Right ventricle myocardium inferior (tissue), 1 donor: ENCODE results near the gene MAPT. TPM values are rescaled to one million over a fixed set of nuclear protein-coding genes. Genes with fewer than 3 reads are reported as not detected.
"Not testable (repeated sequence)": the region's sequence is repeated elsewhere in the genome, so short reads cannot be mapped to it uniquely, and the experiment has no call there.

Experiments
- ATAC-seq: fragments of 200-7000 bp; cut with Tn5 transposase; one replicate; pipeline ENCODE4 v1.9.1; 2020; ENCODE audit warnings: mild to moderate bottlenecking, moderate library complexity
- DNase-seq: peaks from one replicate; pipeline ENCODE4 v3.0.0; 2021; ENCODE audit errors: missing footprints
- intact Hi-C: fragments of 100-400 bp; cut with DNase I; formaldehyde crosslinking; loops from one replicate; pipeline ENCODE4 v1.11.0; 2022
- total RNA-seq: library from RNA; stranded (reverse); fragmentation: NEBNext Ultra II Directional; extraction: Animal tissue kit (Norgen Biotek cat#: 25700); gene quantifications from one replicate; pipeline ENCODE4 v1.2.1, GENCODE V29; 2021
- donor health status: DM: no; HTN: yes; CAD: no; lungs with severe emphysema.

The MAPT gene
- total RNA-seq, 1 donor from 2014 or later: 39.3 TPM

- intact Hi-C loops: loop anchor here (10.0 kb wide), 1 partner anchor 276 kb away; no protein-coding TSS in a partner anchor
- DNase-seq (no peak), ATAC-seq (no peak)
Observed at GRCh38 chr17:46008591-46008990, 114.2 kb downstream of the MAPT start.

DNA sequence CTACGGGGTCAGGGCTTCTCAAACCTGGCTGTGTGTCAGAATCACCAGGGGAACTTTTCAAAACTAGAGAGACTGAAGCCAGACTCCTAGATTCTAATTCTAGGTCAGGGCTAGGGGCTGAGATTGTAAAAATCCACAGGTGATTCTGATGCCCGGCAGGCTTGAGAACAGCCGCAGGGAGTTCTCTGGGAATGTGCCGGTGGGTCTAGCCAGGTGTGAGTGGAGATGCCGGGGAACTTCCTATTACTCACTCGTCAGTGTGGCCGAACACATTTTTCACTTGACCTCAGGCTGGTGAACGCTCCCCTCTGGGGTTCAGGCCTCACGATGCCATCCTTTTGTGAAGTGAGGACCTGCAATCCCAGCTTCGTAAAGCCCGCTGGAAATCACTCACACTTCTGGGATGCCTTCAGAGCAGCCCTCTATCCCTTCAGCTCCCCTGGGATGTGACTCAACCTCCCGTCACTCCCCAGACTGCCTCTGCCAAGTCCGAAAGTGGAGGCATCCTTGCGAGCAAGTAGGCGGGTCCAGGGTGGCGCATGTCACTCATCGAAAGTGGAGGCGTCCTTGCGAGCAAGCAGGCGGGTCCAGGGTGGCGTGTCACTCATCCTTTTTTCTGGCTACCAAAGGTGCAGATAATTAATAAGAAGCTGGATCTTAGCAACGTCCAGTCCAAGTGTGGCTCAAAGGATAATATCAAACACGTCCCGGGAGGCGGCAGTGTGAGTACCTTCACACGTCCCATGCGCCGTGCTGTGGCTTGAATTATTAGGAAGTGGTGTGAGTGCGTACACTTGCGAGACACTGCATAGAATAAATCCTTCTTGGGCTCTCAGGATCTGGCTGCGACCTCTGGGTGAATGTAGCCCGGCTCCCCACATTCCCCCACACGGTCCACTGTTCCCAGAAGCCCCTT, 115.6 kb downstream of the MAPT start:
- no peak for DNase-seq
- intact Hi-C loops: loop anchor here (10.0 kb wide), 1 partner anchor 275 kb away; no protein-coding TSS in a partner anchor

GRCh38 chr17:46010597-46011186, 116.3 kb downstream of the MAPT start:
- no peak for DNase-seq
- intact Hi-C loops: no loop called here
- ATAC-seq: no peak

More for the DNA sequence above, 115.6 kb downstream of the MAPT start:
- ATAC-seq: no peak

DNA sequence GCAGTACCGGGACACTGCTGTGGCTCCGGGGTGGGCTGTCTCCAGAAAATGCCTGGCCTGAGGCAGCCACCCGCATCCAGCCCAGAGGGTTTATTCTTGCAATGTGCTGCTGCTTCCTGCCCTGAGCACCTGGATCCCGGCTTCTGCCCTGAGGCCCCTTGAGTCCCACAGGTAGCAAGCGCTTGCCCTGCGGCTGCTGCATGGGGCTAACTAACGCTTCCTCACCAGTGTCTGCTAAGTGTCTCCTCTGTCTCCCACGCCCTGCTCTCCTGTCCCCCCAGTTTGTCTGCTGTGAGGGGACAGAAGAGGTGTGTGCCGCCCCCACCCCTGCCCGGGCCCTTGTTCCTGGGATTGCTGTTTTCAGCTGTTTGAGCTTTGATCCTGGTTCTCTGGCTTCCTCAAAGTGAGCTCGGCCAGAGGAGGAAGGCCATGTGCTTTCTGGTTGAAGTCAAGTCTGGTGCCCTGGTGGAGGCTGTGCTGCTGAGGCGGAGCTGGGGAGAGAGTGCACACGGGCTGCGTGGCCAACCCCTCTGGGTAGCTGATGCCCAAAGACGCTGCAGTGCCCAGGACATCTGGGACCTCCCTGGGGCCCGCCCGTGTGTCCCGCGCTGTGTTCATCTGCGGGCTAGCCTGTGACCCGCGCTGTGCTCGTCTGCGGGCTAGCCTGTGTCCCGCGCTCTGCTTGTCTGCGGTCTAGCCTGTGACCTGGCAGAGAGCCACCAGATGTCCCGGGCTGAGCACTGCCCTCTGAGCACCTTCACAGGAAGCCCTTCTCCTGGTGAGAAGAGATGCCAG, 117.6 kb downstream of the MAPT start:
- DNase-seq (no peak), ATAC-seq (peak; percentile 31)

DNA sequence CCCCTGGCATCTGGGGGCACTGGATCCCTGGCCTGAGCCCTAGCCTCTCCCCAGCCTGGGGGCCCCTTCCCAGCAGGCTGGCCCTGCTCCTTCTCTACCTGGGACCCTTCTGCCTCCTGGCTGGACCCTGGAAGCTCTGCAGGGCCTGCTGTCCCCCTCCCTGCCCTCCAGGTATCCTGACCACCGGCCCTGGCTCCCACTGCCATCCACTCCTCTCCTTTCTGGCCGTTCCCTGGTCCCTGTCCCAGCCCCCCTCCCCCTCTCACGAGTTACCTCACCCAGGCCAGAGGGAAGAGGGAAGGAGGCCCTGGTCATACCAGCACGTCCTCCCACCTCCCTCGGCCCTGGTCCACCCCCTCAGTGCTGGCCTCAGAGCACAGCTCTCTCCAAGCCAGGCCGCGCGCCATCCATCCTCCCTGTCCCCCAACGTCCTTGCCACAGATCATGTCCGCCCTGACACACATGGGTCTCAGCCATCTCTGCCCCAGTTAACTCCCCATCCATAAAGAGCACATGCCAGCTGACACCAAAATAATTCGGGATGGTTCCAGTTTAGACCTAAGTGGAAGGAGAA, 118.2 kb downstream of the MAPT start:
- intact Hi-C loops: no loop called here
- ATAC-seq: no peak
- DNase-seq: no peak

More for the DNA sequence above, 117.6 kb downstream of the MAPT start:
- intact Hi-C loops: no loop called here

DNA sequence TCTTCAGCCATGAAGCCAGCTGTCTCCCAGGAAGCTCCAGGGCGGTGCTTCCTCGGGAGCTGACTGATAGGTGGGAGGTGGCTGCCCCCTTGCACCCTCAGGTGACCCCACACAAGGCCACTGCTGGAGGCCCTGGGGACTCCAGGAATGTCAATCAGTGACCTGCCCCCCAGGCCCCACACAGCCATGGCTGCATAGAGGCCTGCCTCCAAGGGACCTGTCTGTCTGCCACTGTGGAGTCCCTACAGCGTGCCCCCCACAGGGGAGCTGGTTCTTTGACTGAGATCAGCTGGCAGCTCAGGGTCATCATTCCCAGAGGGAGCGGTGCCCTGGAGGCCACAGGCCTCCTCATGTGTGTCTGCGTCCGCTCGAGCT, 118.8 kb downstream of the MAPT start:
- ATAC-seq: no peak
- intact Hi-C loops: no loop called here
- DNase-seq: no peak

DNA sequence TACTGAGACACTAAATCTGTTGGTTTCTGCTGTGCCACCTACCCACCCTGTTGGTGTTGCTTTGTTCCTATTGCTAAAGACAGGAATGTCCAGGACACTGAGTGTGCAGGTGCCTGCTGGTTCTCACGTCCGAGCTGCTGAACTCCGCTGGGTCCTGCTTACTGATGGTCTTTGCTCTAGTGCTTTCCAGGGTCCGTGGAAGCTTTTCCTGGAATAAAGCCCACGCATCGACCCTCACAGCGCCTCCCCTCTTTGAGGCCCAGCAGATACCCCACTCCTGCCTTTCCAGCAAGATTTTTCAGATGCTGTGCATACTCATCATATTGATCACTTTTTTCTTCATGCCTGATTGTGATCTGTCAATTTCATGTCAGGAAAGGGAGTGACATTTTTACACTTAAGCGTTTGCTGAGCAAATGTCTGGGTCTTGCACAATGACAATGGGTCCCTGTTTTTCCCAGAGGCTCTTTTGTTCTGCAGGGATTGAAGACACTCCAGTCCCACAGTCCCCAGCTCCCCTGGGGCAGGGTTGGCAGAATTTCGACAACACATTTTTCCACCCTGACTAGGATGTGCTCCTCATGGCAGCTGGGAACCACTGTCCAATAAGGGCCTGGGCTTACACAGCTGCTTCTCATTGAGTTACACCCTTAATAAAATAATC, 119.3 kb downstream of the MAPT start:
- no peak for DNase-seq
- ATAC-seq: no peak
- intact Hi-C loops: no loop called here

DNA sequence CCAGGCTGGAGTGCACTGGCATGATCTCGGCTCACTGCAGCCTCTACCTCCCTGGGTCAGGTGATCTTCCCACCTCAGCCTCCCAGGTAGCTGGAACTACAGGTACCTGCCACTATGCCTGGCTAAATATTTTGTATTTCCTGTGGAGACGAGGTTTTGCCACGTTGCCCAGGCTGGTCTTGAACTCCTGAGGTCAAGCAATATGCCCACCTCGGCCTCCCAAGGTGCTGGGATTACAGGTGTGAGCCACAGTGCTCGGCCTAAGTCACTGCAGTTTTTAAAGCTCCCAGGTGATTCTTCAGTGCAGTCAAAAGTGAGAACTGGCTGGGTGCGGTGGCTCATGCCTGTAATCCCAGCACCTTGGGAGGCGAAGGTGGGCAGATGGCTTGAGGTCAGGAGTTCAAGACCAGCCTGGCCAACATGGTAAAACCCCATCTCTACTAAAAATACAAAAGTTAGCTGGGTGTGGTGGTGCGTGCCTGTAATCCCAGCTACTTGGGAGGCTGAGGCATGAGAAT, 125.1 kb downstream of the MAPT start:
- intact Hi-C loops, DNase-seq, ATAC-seq: not testable (repeated sequence)

DNA sequence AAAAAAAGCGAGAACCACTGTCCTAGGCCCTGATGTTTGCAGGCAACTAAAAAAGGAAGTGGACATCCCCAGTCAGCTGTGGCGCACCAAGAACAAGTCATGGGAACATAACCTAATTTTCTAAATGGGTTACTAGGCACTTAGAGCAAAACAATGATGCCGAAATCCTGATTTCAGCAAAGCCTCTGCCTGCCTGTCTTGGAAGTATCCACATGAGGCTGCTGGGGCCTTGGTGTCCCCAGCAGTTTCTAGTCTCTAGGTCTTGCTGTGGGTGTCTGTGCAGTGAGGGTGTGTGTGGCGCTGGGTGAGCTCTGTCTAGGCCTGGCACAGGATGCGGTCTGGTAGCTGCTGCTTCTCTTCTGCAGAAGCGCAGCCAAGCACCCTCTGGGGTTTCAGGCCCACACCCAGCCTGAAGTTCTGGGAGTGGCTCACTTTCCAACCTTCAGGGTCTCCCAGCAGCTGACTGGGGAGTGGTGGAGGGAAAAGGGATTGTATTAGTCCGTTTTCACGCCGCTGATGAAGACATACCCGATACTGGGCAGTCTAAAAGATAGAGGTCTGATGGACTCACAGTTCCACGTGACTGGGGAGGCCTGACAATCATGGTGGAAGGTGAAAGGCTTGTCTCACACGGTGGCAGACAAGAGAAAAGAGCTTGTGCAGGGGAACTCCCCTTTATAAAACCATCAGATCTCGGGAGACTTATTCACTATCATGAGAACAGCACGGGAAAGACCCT, 125.8 kb downstream of the MAPT start:
- intact Hi-C loops: no loop called here
- ATAC-seq (peak; percentile 37), DNase-seq (no peak)

DNA sequence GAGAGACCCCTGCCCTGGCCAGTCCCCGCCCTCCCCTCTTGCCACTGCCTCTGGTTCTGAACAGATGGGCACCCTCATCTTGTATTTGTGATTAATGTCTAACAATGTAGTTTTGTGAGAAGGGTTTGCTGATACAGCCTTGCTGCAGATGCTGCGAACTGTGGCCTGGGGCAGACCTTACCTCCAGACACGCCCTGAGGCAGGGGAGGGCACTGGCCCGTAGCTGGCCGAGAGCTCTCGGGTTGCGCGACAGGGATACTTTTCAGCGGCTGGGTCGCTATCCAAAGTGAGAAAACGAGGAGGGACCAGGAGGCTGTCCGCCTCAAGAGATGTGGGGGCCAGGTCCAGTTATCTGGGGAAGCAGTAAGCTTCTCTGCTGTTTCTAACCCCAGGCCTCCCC, 126.6 kb downstream of the MAPT start:
- no peak for ATAC-seq
- intact Hi-C loops: no loop called here

GRCh38 chr17:46023366-46023765, 129.0 kb downstream of the MAPT start:
- intact Hi-C loops, ATAC-seq, DNase-seq: not testable (repeated sequence)

More for the DNA sequence above, 126.6 kb downstream of the MAPT start:
- no peak for DNase-seq

GRCh38 chr17:46023783-46024388, 129.5 kb downstream of the MAPT start:
- no peak for DNase-seq
- intact Hi-C loops: no loop called here
- no peak for ATAC-seq

GRCh38 chr17:46024590-46024989, 130.2 kb downstream of the MAPT start:
- intact Hi-C loops: no loop called here
- DNase-seq (no peak), ATAC-seq (no peak)

DNA sequence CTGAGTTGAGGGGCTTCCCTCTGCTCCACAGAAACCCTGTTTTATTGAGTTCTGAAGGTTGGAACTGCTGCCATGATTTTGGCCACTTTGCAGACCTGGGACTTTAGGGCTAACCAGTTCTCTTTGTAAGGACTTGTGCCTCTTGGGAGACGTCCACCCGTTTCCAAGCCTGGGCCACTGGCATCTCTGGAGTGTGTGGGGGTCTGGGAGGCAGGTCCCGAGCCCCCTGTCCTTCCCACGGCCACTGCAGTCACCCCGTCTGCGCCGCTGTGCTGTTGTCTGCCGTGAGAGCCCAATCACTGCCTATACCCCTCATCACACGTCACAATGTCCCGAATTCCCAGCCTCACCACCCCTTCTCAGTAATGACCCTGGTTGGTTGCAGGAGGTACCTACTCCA, 130.7 kb downstream of the MAPT start:
- intact Hi-C loops: no loop called here
- no peak for DNase-seq
- no peak for ATAC-seq

DNA sequence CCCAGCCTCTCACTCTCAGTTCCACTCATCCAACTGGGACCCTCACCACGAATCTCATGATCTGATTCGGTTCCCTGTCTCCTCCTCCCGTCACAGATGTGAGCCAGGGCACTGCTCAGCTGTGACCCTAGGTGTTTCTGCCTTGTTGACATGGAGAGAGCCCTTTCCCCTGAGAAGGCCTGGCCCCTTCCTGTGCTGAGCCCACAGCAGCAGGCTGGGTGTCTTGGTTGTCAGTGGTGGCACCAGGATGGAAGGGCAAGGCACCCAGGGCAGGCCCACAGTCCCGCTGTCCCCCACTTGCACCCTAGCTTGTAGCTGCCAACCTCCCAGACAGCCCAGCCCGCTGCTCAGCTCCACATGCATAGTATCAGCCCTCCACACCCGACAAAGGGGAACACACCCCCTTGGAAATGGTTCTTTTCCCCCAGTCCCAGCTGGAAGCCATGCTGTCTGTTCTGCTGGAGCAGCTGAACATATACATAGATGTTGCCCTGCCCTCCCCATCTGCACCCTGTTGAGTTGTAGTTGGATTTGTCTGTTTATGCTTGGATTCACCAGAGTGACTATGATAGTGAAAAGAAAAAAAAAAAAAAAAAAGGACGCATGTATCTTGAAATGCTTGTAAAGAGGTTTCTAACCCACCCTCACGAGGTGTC, 131.3 kb downstream of the MAPT start:
- peak; percentile 63 for DNase-seq
- intact Hi-C loops: no loop called here
- ATAC-seq: no peak

- ATAC-seq (peak; percentile 55), DNase-seq (no peak)
- intact Hi-C loops: no loop called here
Observed at GRCh38 chr17:46026166-46027047, 132.1 kb downstream of the MAPT start.
